ENCODE measurements around the gene ZBTB40.

The ZBTB40 gene

GRCh38 chr1:22442212-22442894, 9.3 kb upstream of the ZBTB40 start:
- DNase-seq (no peak), ATAC-seq (ENCODE audit: insufficient read depth, low read depth) (no peak)
- Histone ChIP-seq H3K4me3 (ENCODE audit: low read depth in 1 of 2, low read length in 2 of 2) (no peak overlapping the region), H4K20me1 (ENCODE audit: insufficient read depth, low read length) (no peaks in the 10 kb centered on the region), H3K4me1 (ENCODE audit: insufficient read depth, low read length) (no peaks in the 10 kb centered on the region), H3K9me3 (ENCODE audit: insufficient read depth, low read length, severe bottlenecking) (peaks cover 14% of the 10 kb centered on the region), H3K4me2 (ENCODE audit: insufficient read depth, low read length) (no peak overlapping the region), H3K79me2 (ENCODE audit: insufficient read depth, low read length) (no peaks in the 10 kb centered on the region), H3K9ac (ENCODE audit: low read depth, low read length) (no peak overlapping the region), H2AFZ (ENCODE audit: low read depth, low read length) (no peak overlapping the region), H3K27ac (ENCODE audit: low read length) (no peak overlapping the region), H3K27me3 (ENCODE audit: insufficient read depth, low read length, poor library complexity) (no peaks in the 10 kb centered on the region), H3K36me3 (ENCODE audit: insufficient read depth, low read length) (no peaks in the 10 kb centered on the region)
- TF ChIP-seq EZH2 (IDR thresholded peaks at IDR 0.05; ENCODE audit: borderline replicate concordance, low read depth, low read length, severe bottlenecking) = no peak
- no peak for TF ChIP-seq CTCF (IDR thresholded peaks at IDR 0.05; ENCODE audit: borderline replicate concordance, extremely low read depth, low read length, poor library complexity, severe bottlenecking)

GRCh38 chr1:22443332-22443731, 8.3 kb upstream of the ZBTB40 start:
- Histone ChIP-seq H3K27ac (ENCODE audit: low read length) (no peak overlapping the region), H3K4me2 (ENCODE audit: insufficient read depth, low read length) (no peak overlapping the region), H4K20me1 (ENCODE audit: insufficient read depth, low read length) (no peaks in the 10 kb centered on the region), H3K4me3 (ENCODE audit: low read depth in 1 of 2, low read length in 2 of 2) (no peak overlapping the region), H3K79me2 (ENCODE audit: insufficient read depth, low read length) (no peaks in the 10 kb centered on the region), H2AFZ (ENCODE audit: low read depth, low read length) (no peak overlapping the region), H3K36me3 (ENCODE audit: insufficient read depth, low read length) (no peaks in the 10 kb centered on the region), H3K9me3 (ENCODE audit: insufficient read depth, low read length, severe bottlenecking) (peaks cover 14% of the 10 kb centered on the region), H3K9ac (ENCODE audit: low read depth, low read length) (no peak overlapping the region), H3K4me1 (ENCODE audit: insufficient read depth, low read length) (no peaks in the 10 kb centered on the region), H3K27me3 (ENCODE audit: insufficient read depth, low read length, poor library complexity) (no peaks in the 10 kb centered on the region)
- TF ChIP-seq EZH2 (IDR thresholded peaks at IDR 0.05; ENCODE audit: borderline replicate concordance, low read depth, low read length, severe bottlenecking) (no peak), CTCF (IDR thresholded peaks at IDR 0.05; ENCODE audit: borderline replicate concordance, extremely low read depth, low read length, poor library complexity, severe bottlenecking) (no peak)
- no peak for DNase-seq
- ATAC-seq (ENCODE audit: insufficient read depth, low read depth) = no peak

- no peak overlapping the region for H3K4me2 ChIP-seq (ENCODE audit: insufficient read depth, low read length)
- no peaks in the 10 kb centered on the region for H3K4me1 ChIP-seq (ENCODE audit: insufficient read depth, low read length)
- TF ChIP-seq CTCF (IDR thresholded peaks at IDR 0.05; ENCODE audit: borderline replicate concordance, extremely low read depth, low read length, poor library complexity, severe bottlenecking) (no peak), EZH2 (IDR thresholded peaks at IDR 0.05; ENCODE audit: borderline replicate concordance, low read depth, low read length, severe bottlenecking) (no peak)
- no peaks in the 10 kb centered on the region for H3K27me3 ChIP-seq (ENCODE audit: insufficient read depth, low read length, poor library complexity)
- H2AFZ ChIP-seq (ENCODE audit: low read depth, low read length) = no peak overlapping the region
- ATAC-seq (ENCODE audit: insufficient read depth, low read depth) (no peak), DNase-seq (no peak)
- H4K20me1 ChIP-seq (ENCODE audit: insufficient read depth, low read length) = no peaks in the 10 kb centered on the region
- no peaks in the 10 kb centered on the region for H3K36me3 ChIP-seq (ENCODE audit: insufficient read depth, low read length)
- H3K79me2 ChIP-seq (ENCODE audit: insufficient read depth, low read length) = no peaks in the 10 kb centered on the region
- H3K9me3 ChIP-seq (ENCODE audit: insufficient read depth, low read length, severe bottlenecking) = peaks cover 14% of the 10 kb centered on the region
- H3K9ac ChIP-seq (ENCODE audit: low read depth, low read length) = no peak overlapping the region
- no peak overlapping the region for H3K4me3 ChIP-seq (ENCODE audit: low read depth in 1 of 2, low read length in 2 of 2)
- no peak overlapping the region for H3K27ac ChIP-seq (ENCODE audit: low read length)
These were observed 6.8 kb upstream of the ZBTB40 start for GRCh38 chr1:22444856-22445255.

Measured in DND-41 (cell line).